Measurements from ENCODE around the gene FREY1. TPM values are rescaled to one million over a fixed set of nuclear protein-coding genes. Genes with fewer than 3 reads are reported as not detected.
"Not testable (repeated sequence)": the region's sequence is repeated elsewhere in the genome, so short reads cannot be mapped to it uniquely, and the experiment has no call there.

FREY1 gene
- total and polyA plus RNA-seq, 5 donors from 2014 or later = 1.8 TPM; not detected in 4

DNA sequence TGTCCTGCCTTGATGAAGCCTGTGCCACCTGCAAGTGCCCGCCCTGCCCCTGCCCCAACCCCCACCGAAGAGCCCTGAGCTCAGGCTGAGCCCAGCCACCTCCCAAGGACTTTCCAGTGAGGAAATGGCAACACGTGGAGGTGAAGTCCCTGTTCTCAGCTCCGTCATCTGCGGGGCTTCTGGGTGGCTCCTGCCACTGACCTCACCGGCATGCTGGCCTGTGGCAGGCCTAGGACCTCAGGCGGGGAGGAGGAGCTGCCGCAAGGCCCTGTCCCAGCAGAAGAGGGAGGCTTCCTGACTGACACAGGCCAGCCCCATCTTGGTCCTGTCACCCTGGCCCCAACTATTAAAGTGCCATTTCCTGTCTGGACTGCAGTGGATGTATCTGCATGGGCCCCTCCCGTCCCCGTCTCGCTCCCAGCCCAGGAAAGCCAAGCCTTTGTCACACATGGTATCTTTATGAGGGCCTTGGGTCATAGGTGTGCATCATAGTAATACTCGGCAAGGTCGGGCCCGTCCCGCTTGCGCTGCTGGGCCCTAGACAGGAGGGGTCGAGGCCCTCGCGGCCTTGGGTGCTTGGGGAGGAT lies 882 bp downstream of the FREY1 start:
- H3K4me3 Mint-ChIP-seq = peak overlapping the region in 1 of 4 donors; percentile 55
- no peak overlapping the region for H3K27ac ChIP-seq (ENCODE audit: insufficient read depth, low read length, poor library complexity, severe bottlenecking)
- no peaks in the 10 kb centered on the region for H3K9me3 ChIP-seq (ENCODE audit: control insufficient read depth in 2 of 2, low read length in 2 of 2)
- ATAC-seq (ENCODE audit: low read depth in 2 of 2) = no peak
- H3K4me1 Mint-ChIP-seq = peaks cover 0 to 12% (median 4%) of the 10 kb centered on the region in 4 donors
- no peaks in the 10 kb centered on the region for H3K36me3 Mint-ChIP-seq
- H3K27me3 ChIP-seq (ENCODE audit: control insufficient read depth, insufficient read depth, low read length) = no peaks in the 10 kb centered on the region
- H3K4me3 ChIP-seq (ENCODE audit: low read depth, low read length) = no peak overlapping the region
- no peak for DNase-seq
- peaks cover 9% of the 10 kb centered on the region for H3K4me1 ChIP-seq (ENCODE audit: control insufficient read depth, insufficient read depth, low read length, poor library complexity, severe bottlenecking)
- peaks cover 0 to 1% (median 0%) of the 10 kb centered on the region in 7 donors for H3K9me3 Mint-ChIP-seq
- H3K27ac Mint-ChIP-seq = peak overlapping the region in 1 of 3 donors; percentile 76
- peaks cover 18% of the 10 kb centered on the region for H3K36me3 ChIP-seq (ENCODE audit: control insufficient read depth, insufficient read depth, low read length)
- H3K27me3 Mint-ChIP-seq = peaks cover 15% of the 10 kb centered on the region

DNA sequence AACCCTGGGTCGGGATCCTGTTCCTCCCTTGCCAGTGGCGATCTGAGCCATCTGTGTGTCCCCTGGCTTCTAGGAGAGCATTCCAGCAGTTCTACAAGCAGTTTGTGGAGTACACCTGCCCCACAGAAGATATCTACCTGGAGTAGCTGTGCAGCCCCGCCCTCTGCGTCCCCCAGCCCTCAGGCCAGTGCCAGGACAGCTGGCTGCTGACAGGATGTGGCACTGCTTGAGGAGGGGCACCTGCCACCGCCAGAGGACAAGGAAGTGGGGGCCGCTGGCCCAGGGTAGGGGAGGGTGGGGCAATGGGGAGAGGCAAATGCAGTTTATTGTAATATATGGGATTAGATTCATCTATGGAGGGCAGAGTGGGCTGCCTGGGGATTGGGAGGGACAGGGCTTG lies 1.5 kb downstream of the FREY1 start:
- Mint-ChIP-seq H3K27me3 (peaks cover 21% of the 10 kb centered on the region), H3K4me1 (peaks cover 0 to 15% (median 4%) of the 10 kb centered on the region in 4 donors)
- not testable (repeated sequence) for H3K9me3 Mint-ChIP-seq; H3K9me3 ChIP-seq (ENCODE audit: control insufficient read depth in 2 of 2, low read length in 2 of 2); H3K27ac Mint-ChIP-seq; H3K27me3 ChIP-seq (ENCODE audit: control insufficient read depth, insufficient read depth, low read length); H3K36me3 Mint-ChIP-seq; DNase-seq; H3K4me3 Mint-ChIP-seq; H3K4me3 ChIP-seq (ENCODE audit: low read depth, low read length); H3K27ac ChIP-seq (ENCODE audit: insufficient read depth, low read length, poor library complexity, severe bottlenecking); ATAC-seq (ENCODE audit: low read depth in 2 of 2)
- Histone ChIP-seq H3K36me3 (ENCODE audit: control insufficient read depth, insufficient read depth, low read length) (peaks cover 13% of the 10 kb centered on the region), H3K4me1 (ENCODE audit: control insufficient read depth, insufficient read depth, low read length, poor library complexity, severe bottlenecking) (peaks cover 11% of the 10 kb centered on the region)

DNA sequence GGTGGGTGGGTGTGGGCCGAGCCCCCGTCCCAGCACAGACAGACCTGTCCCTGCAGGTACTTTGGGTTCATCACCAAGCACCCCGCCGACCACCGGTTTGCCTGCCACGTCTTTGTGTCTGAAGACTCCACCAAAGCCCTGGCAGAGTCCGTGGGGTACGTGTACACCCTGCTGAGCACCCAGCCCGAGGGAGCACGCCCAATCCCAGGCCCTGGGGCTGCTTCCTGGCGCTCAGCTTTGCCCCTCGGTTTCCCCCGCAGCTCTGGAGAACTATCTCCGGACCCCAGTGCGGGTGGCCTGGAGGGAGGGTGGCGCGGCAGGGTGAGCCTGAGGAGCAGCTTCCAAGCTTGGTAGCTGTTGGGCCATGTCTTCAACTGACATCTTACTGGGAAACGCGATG lies 2.0 kb downstream of the FREY1 start:
- no peak overlapping the region for H3K27ac Mint-ChIP-seq
- Histone ChIP-seq H3K4me1 (ENCODE audit: control insufficient read depth, insufficient read depth, low read length, poor library complexity, severe bottlenecking) (peaks cover 15% of the 10 kb centered on the region), H3K4me3 (ENCODE audit: low read depth, low read length) (no peak overlapping the region), H3K9me3 (ENCODE audit: control insufficient read depth in 2 of 2, low read length in 2 of 2) (no peaks in the 10 kb centered on the region), H3K27ac (ENCODE audit: insufficient read depth, low read length, poor library complexity, severe bottlenecking) (no peak overlapping the region), H3K36me3 (ENCODE audit: control insufficient read depth, insufficient read depth, low read length) (peaks cover 8% of the 10 kb centered on the region), H3K27me3 (ENCODE audit: control insufficient read depth, insufficient read depth, low read length) (no peaks in the 10 kb centered on the region)
- H3K4me3 Mint-ChIP-seq = no peak overlapping the region
- peaks cover 0 to 2% (median 0%) of the 10 kb centered on the region in 7 donors for H3K9me3 Mint-ChIP-seq
- peaks cover 23% of the 10 kb centered on the region for H3K27me3 Mint-ChIP-seq
- no peaks in the 10 kb centered on the region for H3K36me3 Mint-ChIP-seq
- DNase-seq = no peak
- no peak for ATAC-seq (ENCODE audit: low read depth in 2 of 2)
- peaks cover 0 to 16% (median 4%) of the 10 kb centered on the region in 4 donors for H3K4me1 Mint-ChIP-seq

DNA sequence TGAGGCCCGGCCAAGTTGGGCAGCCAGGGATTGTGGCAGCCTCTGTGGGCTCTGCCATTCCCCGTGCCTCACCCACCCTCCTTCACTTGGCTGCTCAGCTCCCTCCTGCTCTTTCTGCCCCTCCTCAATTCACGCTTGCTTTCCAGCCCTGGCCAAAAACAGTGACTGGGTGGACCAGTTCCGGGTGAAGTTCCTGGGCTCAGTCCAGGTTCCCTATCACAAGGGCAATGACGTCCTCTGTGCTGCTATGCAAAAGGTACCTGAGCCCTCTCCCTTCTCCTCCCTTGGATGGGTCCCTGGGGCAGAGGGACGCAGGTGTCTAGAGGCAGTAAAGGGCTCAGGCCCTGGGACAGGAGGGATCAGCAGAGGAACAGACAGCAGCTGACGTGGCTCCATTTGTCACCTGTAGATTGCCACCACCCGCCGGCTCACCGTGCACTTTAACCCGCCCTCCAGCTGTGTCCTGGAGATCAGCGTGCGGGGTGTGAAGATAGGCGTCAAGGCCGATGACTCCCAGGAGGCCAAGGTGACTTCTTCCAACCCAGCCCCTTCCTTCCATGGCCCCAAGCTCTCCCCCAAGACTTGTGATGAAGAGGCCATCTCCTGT lies 2.7 kb downstream of the FREY1 start:
- Mint-ChIP-seq H3K27ac (no peak overlapping the region), H3K4me1 (peaks cover 0 to 16% (median 4%) of the 10 kb centered on the region in 4 donors), H3K36me3 (no peaks in the 10 kb centered on the region), H3K27me3 (peaks cover 23% of the 10 kb centered on the region), H3K9me3 (peaks cover 0 to 2% (median 0%) of the 10 kb centered on the region in 7 donors), H3K4me3 (peak overlapping the region in 2 of 4 donors; percentile 31 to 58)
- Histone ChIP-seq H3K36me3 (ENCODE audit: control insufficient read depth, insufficient read depth, low read length) (peaks cover 1% of the 10 kb centered on the region), H3K27me3 (ENCODE audit: control insufficient read depth, insufficient read depth, low read length) (no peaks in the 10 kb centered on the region), H3K4me1 (ENCODE audit: control insufficient read depth, insufficient read depth, low read length, poor library complexity, severe bottlenecking) (peaks cover 18% of the 10 kb centered on the region), H3K4me3 (ENCODE audit: low read depth, low read length) (no peak overlapping the region), H3K27ac (ENCODE audit: insufficient read depth, low read length, poor library complexity, severe bottlenecking) (no peak overlapping the region), H3K9me3 (ENCODE audit: control insufficient read depth in 2 of 2, low read length in 2 of 2) (no peaks in the 10 kb centered on the region)
- no peak for DNase-seq
- no peak for ATAC-seq (ENCODE audit: low read depth in 2 of 2)

DNA sequence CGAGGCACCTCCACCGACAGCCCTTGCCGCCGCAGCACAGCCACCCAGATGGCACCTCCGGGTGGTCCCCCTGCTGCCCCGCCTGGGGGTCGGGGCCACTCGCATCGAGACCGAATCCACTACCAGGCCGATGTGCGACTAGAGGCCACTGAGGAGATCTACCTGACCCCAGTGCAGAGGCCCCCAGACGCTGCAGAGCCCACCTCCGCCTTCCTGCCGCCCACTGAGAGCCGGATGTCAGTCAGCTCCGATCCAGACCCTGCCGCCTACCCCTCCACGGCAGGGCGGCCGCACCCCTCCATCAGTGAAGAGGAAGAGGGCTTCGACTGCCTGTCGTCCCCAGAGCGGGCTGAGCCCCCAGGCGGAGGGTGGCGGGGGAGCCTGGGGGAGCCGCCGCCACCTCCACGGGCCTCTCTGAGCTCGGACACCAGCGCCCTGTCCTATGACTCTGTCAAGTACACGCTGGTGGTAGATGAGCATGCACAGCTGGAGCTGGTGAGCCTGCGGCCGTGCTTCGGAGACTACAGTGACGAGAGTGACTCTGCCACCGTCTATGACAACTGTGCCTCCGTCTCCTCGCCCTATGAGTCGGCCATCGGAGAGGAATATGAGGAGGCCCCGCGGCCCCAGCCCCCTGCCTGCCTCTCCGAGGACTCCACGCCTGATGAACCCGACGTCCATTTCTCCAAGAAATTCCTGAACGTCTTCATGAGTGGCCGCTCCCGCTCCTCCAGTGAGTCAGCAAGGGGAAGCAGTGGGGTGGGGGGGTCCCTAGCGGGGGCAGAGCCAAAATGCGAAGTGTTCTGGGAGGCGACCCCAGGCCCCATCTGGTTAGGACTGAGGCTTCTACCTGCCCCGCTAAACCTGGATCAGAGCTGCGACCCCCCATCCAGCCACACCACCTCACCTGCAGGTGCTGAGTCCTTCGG lies 4.4 kb downstream of the FREY1 start:
- no peak for ATAC-seq (ENCODE audit: low read depth in 2 of 2)
- no peaks in the 10 kb centered on the region for H3K36me3 Mint-ChIP-seq

DNA sequence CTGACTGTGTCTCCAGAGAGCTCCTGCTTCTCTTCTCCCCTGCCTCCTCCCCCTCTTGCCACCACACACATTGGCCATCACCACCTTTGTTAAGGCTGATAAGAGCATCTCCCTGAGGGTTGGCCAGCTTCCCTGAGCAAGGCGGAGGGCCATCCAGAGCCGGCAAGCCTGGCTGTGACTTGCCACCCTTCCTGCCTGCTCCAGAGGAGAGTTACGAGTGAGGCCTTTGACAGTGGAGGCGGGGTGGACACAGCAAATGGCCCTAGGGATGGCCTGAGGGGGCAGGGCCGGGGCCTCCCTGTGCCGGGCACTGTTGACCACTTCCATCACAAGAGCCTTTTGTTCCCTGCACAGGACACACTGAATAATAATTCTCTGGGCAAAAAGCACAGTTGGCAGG lies 5.4 kb downstream of the FREY1 start:
- peaks cover 0 to 21% (median 5%) of the 10 kb centered on the region in 4 donors for H3K4me1 Mint-ChIP-seq
- Histone ChIP-seq H3K9me3 (ENCODE audit: control insufficient read depth in 2 of 2, low read length in 2 of 2) (no peaks in the 10 kb centered on the region), H3K36me3 (ENCODE audit: control insufficient read depth, insufficient read depth, low read length) (no peaks in the 10 kb centered on the region), H3K4me3 (ENCODE audit: low read depth, low read length) (no peak overlapping the region), H3K27ac (ENCODE audit: insufficient read depth, low read length, poor library complexity, severe bottlenecking) (no peak overlapping the region), H3K27me3 (ENCODE audit: control insufficient read depth, insufficient read depth, low read length) (peaks cover 15% of the 10 kb centered on the region), H3K4me1 (ENCODE audit: control insufficient read depth, insufficient read depth, low read length, poor library complexity, severe bottlenecking) (peaks cover 26% of the 10 kb centered on the region)
- no peak for ATAC-seq (ENCODE audit: low read depth in 2 of 2)
- DNase-seq = no peak
- H3K27me3 Mint-ChIP-seq = peaks cover 48% of the 10 kb centered on the region
- peak overlapping the region in 2 of 4 donors; percentile 33 to 47 for H3K4me3 Mint-ChIP-seq
- H3K36me3 Mint-ChIP-seq = no peaks in the 10 kb centered on the region
- peaks cover 0 to 4% (median 0%) of the 10 kb centered on the region in 7 donors for H3K9me3 Mint-ChIP-seq
- no peak overlapping the region for H3K27ac Mint-ChIP-seq

More for the DNA sequence above, 4.4 kb downstream of the FREY1 start:
- Histone ChIP-seq H3K27me3 (ENCODE audit: control insufficient read depth, insufficient read depth, low read length) (peaks cover 12% of the 10 kb centered on the region), H3K4me3 (ENCODE audit: low read depth, low read length) (no peak overlapping the region), H3K27ac (ENCODE audit: insufficient read depth, low read length, poor library complexity, severe bottlenecking) (no peak overlapping the region), H3K36me3 (ENCODE audit: control insufficient read depth, insufficient read depth, low read length) (no peaks in the 10 kb centered on the region), H3K9me3 (ENCODE audit: control insufficient read depth in 2 of 2, low read length in 2 of 2) (no peaks in the 10 kb centered on the region), H3K4me1 (ENCODE audit: control insufficient read depth, insufficient read depth, low read length, poor library complexity, severe bottlenecking) (peaks cover 26% of the 10 kb centered on the region)
- peaks cover 38% of the 10 kb centered on the region for H3K27me3 Mint-ChIP-seq
- H3K27ac Mint-ChIP-seq = no peak overlapping the region
- peaks cover 0 to 23% (median 5%) of the 10 kb centered on the region in 4 donors for H3K4me1 Mint-ChIP-seq
- peaks cover 0 to 4% (median 0%) of the 10 kb centered on the region in 7 donors for H3K9me3 Mint-ChIP-seq
- no peak overlapping the region for H3K4me3 Mint-ChIP-seq
- DNase-seq = no peak

DNA sequence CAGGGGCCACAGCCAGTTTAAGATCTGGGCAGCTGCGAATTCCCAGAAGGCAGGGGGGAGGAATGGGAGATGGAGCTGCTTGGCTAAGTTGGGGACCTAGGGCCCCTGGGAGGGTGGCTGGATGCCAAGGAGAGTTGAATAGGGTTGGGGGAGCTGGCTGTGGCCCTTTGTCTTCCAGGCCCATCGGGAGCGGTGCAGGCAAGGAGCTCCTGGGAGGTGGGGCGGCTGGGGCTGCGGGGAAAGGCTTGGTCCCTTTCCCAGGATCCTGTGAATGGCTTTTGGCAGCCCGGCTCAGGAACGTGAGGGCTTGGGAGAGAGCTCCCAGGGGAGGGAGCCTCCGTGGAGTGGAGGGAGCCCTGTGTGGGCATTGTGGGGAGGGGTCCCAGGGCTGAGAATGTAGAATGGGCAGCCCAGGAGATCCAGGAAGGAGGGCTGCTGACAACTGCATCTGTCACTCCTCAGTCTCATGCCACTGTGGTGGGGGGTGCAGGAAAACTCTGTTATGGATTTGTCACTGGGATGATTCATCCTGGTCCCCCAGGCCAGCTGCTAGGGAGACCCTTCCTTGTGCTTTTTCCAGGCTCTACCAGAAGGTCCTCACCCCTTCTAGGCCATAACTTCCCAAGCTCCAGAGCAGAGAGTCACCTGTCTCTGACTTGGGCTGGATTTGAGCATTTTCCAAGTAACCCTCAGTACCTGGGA lies 6.0 kb downstream of the FREY1 start:
- Mint-ChIP-seq H3K9me3 (peaks cover 0 to 4% (median 0%) of the 10 kb centered on the region in 7 donors), H3K36me3 (no peaks in the 10 kb centered on the region)
- DNase-seq = no peak

More for the DNA sequence above, 6.0 kb downstream of the FREY1 start:
- Mint-ChIP-seq H3K4me1 (peaks cover 0 to 17% (median 1%) of the 10 kb centered on the region in 4 donors), H3K27me3 (peaks cover 51% of the 10 kb centered on the region), H3K27ac (peak overlapping the region in 1 of 3 donors; percentile 62), H3K4me3 (peak overlapping the region; percentile 33 to 76 (median 56))
- Histone ChIP-seq H3K4me1 (ENCODE audit: control insufficient read depth, insufficient read depth, low read length, poor library complexity, severe bottlenecking) (peaks cover 22% of the 10 kb centered on the region), H3K27me3 (ENCODE audit: control insufficient read depth, insufficient read depth, low read length) (peaks cover 15% of the 10 kb centered on the region), H3K9me3 (ENCODE audit: control insufficient read depth in 2 of 2, low read length in 2 of 2) (no peaks in the 10 kb centered on the region), H3K4me3 (ENCODE audit: low read depth, low read length) (no peak overlapping the region), H3K36me3 (ENCODE audit: control insufficient read depth, insufficient read depth, low read length) (no peaks in the 10 kb centered on the region), H3K27ac (ENCODE audit: insufficient read depth, low read length, poor library complexity, severe bottlenecking) (no peak overlapping the region)
- no peak for ATAC-seq (ENCODE audit: low read depth in 2 of 2)
